ENCODE results near the gene SEZ6.

Gene SEZ6

DNA sequence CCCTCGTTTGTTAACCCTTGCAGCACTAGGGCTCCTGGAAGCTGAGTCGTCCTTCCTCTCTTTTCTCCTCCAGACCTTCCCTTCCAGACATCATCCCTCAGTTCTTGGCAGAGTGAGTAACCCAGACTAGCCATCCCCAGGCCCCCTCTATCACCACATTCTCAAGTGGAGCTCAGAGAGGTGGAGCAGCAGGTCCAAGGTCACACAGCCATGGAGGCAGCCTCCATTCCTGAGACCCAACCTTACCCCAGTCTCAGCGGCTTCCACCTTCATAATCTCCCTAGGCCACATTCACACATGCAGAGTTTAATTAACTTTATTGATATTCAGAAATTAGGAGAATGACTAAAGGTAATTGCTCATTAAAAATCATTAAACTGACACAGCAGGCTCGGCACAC lies 3.0 kb downstream of the SEZ6 start:
- no peak for DNase-seq

DNA sequence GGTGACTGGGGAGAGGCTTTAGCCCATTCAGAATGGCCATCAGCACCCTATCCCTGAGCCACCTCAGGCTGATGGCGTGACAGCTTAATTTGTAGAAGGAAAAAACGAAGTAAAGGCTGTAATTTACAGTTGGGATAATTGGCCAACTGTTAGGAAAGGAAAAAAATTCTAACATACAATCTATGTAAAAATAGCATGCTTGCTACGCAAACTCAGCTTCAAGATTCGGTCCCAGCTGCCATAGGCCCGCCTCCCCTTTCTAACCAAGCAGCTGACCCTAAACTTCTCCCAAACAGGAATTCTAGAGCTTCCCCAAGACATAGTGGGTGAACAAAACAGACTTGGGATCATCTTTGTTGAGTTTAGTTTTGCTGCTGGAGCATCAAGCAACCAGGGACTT lies 4.9 kb downstream of the SEZ6 start:
- DNase-seq: no peak

- DNase-seq: no peak
Measured at GRCh38 chr17:28999206-28999605, 6.6 kb downstream of the SEZ6 start.

- no peak for DNase-seq
Measured at GRCh38 chr17:28997806-28998205, 8.0 kb downstream of the SEZ6 start.

DNA sequence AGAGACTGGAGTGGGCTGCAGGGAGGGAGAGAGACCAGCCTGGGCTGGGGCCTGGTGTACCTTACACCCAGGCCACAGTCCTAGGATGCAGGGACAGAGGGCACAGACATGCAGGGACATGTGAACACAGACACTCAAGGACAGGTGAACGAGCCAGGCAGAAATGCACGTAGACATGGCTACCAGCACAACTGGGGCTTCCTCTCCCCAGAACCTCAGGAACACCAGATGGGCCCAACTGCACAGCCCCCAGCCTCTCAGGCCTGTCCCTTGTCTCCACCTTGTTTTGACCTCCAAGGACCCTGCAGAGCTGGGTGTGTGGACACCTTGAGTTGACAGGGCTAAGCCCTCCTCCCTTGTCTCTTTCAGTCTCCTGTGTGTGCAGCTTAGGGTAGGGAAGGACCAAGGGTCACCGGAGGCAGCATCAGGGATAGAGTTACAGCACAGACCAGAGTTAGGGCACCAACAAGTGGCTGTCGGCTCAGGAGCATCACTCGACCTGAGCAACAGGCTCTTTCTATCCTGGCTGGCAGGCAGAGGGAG lies 9.2 kb downstream of the SEZ6 start:
- DNase-seq: no peak

- DNase-seq: no peak
Measured at GRCh38 chr17:28993645-28994426, 12.0 kb downstream of the SEZ6 start.

DNA sequence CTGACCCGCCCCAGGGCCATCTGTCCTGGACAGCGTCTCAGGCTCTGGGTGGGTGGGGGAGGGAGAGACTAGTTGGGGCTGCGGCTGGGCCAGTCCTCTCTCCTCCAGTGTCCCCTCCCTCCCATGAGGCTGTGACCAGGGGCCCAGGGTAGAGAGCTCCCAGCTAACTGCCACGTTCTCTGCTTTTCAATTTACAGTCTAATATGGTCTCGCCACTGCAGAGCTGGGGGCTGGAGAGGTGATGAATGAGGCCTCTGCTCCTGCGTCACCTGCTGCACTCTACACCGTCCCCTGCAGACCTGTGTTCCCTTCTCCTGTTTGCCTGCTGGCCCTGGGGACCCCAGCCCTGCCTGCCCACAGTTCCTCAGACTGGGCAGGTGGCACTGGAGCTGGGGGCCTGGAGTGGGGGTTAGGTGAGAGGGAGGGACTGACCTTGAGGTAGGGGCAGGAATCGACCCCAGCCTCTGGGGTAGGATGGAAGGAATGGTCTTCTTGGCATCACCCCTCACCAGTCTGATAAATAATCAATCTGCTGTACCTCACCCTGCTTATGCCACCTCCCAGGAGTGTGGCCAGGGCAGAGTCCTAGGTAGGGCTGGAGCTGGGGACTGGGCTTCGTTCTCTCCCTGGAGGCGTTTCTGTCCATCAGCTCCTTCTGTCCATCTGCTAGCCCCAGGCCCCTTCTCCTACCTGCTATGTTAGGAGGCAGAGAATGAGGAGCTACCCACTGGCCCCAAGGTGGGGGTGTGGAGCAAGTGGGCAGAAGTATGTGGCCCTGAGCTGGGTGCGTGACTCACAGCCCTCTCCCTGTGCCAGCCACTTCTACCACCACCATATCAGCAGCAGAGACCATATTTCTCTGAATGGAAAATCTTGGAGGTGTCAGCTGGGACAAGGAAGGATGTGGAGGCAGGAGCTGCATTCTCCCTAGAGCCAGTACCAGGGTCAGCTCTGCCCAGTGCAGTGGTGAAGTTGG lies 12.9 kb downstream of the SEZ6 start:
- DNase-seq: no peak

DNA sequence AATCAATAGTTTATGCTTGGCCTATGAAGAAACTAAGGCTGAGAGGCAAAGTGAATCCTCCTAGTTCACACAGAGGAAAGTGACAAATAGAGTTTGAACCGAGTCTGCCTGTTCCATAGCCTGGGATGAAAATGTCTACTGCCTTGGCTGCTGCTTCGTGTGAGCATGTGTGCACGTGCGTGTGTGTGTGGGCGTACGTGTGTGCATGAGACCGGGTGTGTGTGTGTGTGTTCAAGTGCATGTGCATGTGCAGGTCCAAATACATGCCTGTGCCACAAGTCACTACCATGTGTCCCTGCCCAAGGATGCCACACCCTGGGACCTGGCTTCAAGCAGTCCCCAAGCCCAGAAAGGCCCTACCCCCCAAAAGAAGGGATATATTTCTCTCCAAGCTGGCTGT lies 13.6 kb downstream of the SEZ6 start:
- no peak for DNase-seq

DNA sequence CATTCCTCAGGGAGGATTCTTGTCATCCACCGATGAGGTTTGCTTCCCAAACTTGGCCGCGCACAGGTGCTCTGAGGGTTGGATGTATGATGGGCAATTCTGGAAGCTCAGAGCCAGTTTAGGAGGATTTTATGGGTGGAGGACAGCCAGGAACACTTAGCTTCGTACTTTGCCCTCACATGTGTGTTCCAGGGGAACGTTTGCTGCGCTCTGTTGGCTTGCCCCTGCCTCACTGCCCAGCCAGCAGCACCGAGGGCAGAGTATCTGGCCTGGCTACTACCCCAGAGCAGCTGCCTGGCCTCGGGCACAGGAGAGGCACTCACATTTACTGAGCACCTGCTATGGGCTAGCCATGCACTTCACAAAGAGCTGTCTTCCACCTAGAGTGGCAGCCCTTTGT lies 14.1 kb downstream of the SEZ6 start:
- no peak for DNase-seq

- DNase-seq: no peak
Measured at GRCh38 chr17:28989028-28989427, 16.8 kb downstream of the SEZ6 start.

DNA sequence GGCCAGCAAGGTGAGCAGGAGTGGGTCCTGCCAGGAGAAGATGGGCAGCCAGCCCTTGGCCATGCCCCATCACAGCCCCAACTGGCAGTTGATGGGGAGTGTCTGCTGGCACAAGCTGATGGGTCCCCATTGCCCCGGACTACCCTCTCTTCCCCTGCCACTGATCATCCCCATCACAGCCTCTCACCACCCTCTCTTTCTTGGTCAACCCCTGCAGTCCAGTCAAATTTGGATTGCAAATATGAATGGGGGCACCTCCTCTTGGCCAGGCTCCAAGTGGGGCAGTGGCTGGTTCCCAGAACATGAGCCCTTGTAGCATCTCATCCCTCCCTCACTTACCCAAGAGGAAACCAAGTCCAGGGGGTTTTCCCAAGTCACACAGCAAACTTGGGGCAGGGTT lies 17.4 kb downstream of the SEZ6 start:
- no peak for DNase-seq

DNA sequence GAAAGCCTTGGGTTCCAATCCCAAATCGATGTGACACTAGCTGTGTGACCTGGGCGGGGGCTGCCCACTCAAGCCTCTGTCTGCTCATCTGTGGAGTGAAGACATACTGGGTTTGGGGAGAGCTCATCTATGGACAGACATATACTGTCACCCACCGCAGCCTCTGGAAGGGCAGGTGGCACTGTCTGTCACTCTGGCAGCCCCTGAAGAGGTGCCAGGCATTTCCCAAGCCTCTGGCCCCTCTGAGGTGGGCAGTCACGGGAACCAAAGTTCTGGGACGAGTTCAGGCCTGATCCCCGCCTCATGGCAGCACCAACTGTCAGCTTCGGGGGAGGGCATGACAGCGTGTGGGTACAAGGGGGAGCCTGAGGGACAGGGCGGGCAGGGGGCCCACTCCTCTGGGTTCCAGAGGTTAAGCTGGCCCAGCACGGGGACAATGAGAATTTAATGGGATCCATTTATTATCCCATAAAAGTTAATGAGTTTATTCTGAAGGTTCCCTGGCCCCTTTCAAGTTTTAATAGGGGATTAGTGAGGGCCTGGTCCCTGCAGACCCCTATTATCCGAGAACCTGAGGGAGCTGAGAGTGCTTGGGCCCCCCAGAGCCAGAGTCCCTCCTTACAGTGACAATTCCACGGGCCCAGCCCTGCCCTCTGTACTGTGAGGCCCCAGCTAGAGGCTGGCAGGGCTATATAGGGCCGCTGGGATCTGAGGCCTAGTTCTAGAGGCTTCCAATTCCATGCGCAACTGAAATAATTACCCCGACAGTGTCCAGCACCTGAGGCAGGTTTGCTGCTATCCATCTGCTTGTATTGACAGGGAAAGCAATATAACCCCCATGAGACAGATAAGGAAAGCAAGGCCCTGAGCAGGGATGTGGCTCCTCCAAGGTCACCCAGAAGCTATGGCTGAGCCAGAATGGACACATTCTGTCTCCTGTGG lies 18.8 kb downstream of the SEZ6 start:
- no peak for DNase-seq

DNA sequence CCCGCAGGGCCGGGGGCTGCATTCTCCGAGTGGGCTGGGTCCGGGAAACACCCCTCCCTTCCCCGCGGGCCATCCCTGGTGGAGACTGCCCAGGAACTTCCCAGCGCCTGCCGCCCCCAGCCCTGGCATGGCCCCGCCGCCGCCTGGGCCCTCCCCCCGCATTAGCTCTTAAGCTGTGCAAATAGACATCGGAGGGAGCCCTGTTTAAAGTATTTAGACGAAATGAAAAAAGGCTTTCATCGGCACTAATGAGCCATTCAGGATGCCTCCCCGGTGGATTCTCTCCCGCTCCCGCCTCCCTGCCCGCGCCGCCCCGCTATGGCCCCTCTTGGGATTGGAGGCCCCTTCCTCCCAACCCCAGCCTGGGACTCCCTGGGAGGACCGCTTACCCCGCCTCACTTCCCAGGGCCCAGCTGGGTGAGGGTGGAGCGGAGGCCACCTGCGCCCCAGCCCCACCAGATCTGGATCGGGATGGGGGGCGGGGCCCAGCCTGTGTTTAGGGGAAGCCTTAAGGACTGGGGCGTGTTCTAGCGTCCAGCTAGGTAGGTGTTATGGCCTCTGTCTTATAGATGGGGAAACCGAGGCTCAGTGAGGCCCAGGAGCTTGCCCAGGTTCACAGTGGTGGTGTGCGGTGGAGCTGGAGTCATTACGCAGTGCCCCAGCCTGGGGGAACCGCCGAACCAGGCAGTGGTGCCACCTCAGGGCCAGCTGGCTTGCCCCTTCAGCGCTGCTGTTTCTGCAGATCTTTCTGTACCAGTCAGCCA lies 19.7 kb downstream of the SEZ6 start:
- no peak for DNase-seq

GRCh38 chr17:28983286-28984230 lies 22.3 kb downstream of the SEZ6 start:
- DNase-seq: no peak

DNA sequence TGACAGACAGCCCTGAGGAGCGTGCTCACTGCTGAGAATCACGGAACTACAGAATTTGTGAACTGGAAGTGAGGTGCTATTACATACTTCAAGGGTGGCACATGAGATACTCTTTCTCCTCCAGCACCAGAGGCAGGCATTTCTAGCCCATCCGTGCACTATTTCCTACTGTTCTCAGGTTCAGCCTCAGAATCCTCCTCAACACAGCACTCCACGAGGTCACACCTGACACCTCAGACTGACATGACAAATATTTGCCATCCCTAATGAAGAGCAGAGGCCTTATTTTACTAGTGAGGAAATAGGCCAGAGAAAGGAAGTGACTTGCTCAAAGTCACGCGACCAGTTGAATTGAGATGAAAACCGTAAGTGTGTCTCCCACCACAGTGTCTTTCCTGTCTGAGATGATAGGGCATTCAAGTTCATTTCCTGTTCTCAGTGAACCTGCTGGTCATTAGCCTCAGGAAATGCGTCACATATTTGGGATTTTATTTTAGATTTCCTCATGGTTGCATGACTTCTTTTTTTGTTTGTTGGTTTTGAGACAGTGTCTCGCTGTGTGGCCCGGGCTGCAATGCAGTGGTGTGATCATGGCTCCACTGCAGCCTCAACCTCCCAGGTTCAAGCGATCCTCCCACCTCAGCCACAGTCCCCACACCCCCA lies 23.6 kb downstream of the SEZ6 start:
- DNase-seq: peak; percentile 50

DNA sequence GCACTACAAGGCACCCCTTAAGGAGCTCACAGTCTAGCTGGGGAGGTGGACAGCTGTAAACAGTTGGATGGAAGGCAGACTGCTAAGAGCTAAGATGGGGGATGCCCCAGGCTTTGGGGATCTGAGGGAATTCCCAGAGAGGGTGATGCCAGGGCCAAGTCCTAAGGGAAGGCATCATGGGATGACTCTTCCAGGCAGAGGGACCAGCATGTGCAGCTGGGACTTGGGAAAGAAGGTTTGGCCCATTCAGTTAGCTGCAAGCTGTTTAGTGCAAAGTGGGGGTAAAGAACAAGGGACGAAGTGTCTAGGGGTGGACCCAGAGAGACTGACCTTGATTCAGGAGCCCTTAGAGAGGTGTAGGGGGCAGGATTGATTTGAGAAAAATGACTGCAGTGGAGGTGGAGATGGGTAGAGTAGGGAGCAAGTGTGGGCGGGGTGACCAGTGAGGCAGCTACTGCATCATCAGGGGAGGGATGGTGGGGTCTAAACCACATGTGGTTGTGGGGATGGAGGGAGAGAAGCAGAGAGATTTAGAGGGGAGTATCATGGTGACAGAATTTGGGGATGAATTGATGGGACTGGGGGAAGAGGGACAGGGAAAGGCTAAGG lies 27.4 kb downstream of the SEZ6 start:
- no peak for DNase-seq

GRCh38 chr17:28977659-28978355 lies 28.0 kb downstream of the SEZ6 start:
- no peak for DNase-seq

GRCh38 chr17:28975646-28976045 lies 30.2 kb downstream of the SEZ6 start:
- no peak for DNase-seq

DNA sequence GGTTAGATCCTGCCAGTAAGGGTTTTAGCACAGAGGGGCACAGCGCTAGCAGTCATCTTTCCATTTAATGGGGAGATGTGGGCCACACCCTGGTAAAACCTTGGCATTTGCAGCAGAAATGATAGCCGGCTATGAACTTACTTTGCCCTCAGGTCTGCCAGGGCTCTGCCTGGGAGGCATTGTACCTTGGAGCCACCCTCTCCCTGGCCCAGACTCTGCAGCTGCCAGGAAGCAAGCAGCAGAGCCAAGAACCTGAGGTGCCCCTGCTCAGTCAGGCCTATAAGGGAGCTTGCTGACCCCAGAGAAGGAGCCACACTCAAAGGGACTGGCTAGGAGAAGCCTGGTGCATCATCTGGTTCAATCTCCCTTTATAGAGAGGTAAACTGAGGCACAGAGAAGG lies 30.8 kb downstream of the SEZ6 start:
- DNase-seq: no peak

Measured in effector CD4-positive, alpha-beta T cell (primary cell).